Endothelial cell of umbilical vein (primary cell): ENCODE data around the gene DDIT4. TPM values are rescaled to one million over a fixed set of nuclear protein-coding genes. Genes with fewer than 3 reads are reported as not detected.

Source experiments
- BruUV-seq: library from RNA; stranded (reverse); fragments of 400-500 nt; replicated peaks from 2 replicates; lab custom pipeline; 2021; lab: Mats Ljungman, UMichigan
- CTCF ChIA-PET: fragments of 300-600, 350-600 bp; sonication (Branson Sonifier 250); formaldehyde crosslinking; loops from one replicate; lab custom pipeline; 2021; ENCODE audit warnings: antibody characterized with exemption, inconsistent platforms; lab: Charles Lee
- POLR2A ChIA-PET: fragments of 300-600, 350-600 bp; sonication (Branson Sonifier 250); formaldehyde crosslinking; loops from one replicate; lab custom pipeline; 2021; ENCODE audit warnings: antibody characterized with exemption, inconsistent platforms; lab: Charles Lee
- DNase-seq: peaks from one replicate; pipeline ENCODE4 v3.0.0-alpha.2; 2011; ENCODE audit warnings: low read depth, low spot score
- FAIRE-seq: peaks from 2 replicates; lab custom pipeline; 2011; peaks lifted over from hg19 to GRCh38; lab: Jason Lieb, UNC
- H2AFZ ChIP-seq: 2 replicates; pipeline ENCODE4 v1.6.0; 2012; ENCODE audit warnings: low read depth, low read length, control low read depth, inconsistent platforms
- H3K27ac ChIP-seq: 2 replicates; pipeline ENCODE4 v1.5.1; 2011; ENCODE audit warnings: low read depth, mild to moderate bottlenecking, control low read depth, low read length, moderate library complexity; ENCODE audit not compliant: insufficient read depth
- H3K27me3 ChIP-seq, 2 experiments: 2 replicates each; pipeline versions ENCODE4 v1.6.0 to v1.6.1; 2011; ENCODE audit warnings: low read length in 2 of 2, mixed read lengths in 1 of 2; ENCODE audit not compliant: control insufficient read depth in 2 of 2, insufficient read depth in 2 of 2
- H3K36me3 ChIP-seq, 2 experiments: 2 replicates in 1 of 2; 3 replicates in 1 of 2; pipeline ENCODE4 v1.5.1; 2011; ENCODE audit warnings: low read length in 2 of 2, mild to moderate bottlenecking in 1 of 2, moderate library complexity in 1 of 2; ENCODE audit not compliant: control insufficient read depth in 2 of 2, insufficient read depth in 2 of 2; ENCODE audit errors: extremely low read depth in 1 of 2
- H3K4me1 ChIP-seq: 3 replicates; pipeline ENCODE4 v1.5.1; 2011; ENCODE audit warnings: mild to moderate bottlenecking, low read length; ENCODE audit not compliant: control insufficient read depth, insufficient read depth; ENCODE audit errors: extremely low read depth
- H3K4me2 ChIP-seq: 2 replicates; pipeline ENCODE4 v1.6.1; 2011; ENCODE audit warnings: low read length, control low read depth, mixed read lengths; ENCODE audit not compliant: insufficient read depth
- H3K4me3 ChIP-seq, 3 experiments: fragments of 200-600 bp in 1 of 3; sonication (generic), shearing (Covaris generic) in 1 of 3; replicated peaks in 1 of 3; 2 replicates each; pipeline ENCODE4 v1.5.1; 2011 to 2016; ENCODE audit warnings: control low read depth in 3 of 3, low read length in 3 of 3, mild to moderate bottlenecking in 2 of 3, inconsistent platforms in 1 of 3, low read depth in 1 of 3, moderate library complexity in 1 of 3; ENCODE audit not compliant: insufficient read depth in 1 of 3
- H3K79me2 ChIP-seq: 2 replicates; pipeline ENCODE4 v1.6.0; 2012; ENCODE audit warnings: low read length, inconsistent platforms; ENCODE audit not compliant: control insufficient read depth, insufficient read depth
- H3K9ac ChIP-seq: replicated peaks from 2 replicates; pipeline ENCODE3; 2011; ENCODE audit warnings: low read length, control low read depth; ENCODE audit not compliant: insufficient read depth; ENCODE audit errors: extremely low read depth
- H3K9me1 ChIP-seq: replicated peaks from 3 replicates; pipeline ENCODE4 v1.6.0; 2011; ENCODE audit warnings: mild to moderate bottlenecking, low read length; ENCODE audit not compliant: control insufficient read depth, insufficient read depth; ENCODE audit errors: extremely low read depth
- H3K9me3 ChIP-seq: replicated peaks from 2 replicates; pipeline ENCODE4 v1.5.1; 2012; ENCODE audit warnings: low read length, inconsistent platforms; ENCODE audit not compliant: control insufficient read depth, insufficient read depth
- H4K20me1 ChIP-seq: replicated peaks from 2 replicates; pipeline ENCODE3; 2011; ENCODE audit warnings: mild to moderate bottlenecking, low read length; ENCODE audit not compliant: control insufficient read depth, insufficient read depth; ENCODE audit errors: extremely low read depth
- EZH2 ChIP-seq: IDR thresholded peaks from 2 replicates; pipeline ENCODE4 v1.6.1; 2012; ENCODE audit warnings: borderline replicate concordance, low read depth, mild to moderate bottlenecking, moderate library complexity, low read length, inconsistent platforms; ENCODE audit not compliant: severe bottlenecking
- FOS ChIP-seq: IDR thresholded peaks from 2 replicates; pipeline ENCODE4 v1.6.1; 2011; ENCODE audit warnings: mild to moderate bottlenecking, low read length, moderate library complexity, borderline replicate concordance; ENCODE audit not compliant: insufficient read depth
- GATA2 ChIP-seq: IDR thresholded peaks from 2 replicates; pipeline ENCODE4 v1.7.0; 2011; ENCODE audit warnings: low read depth, mild to moderate bottlenecking, moderate library complexity, mixed read lengths, low read length; ENCODE audit not compliant: insufficient read length, insufficient read depth
- JUN ChIP-seq: IDR thresholded peaks from 2 replicates; pipeline ENCODE4 v1.6.1; 2011; ENCODE audit warnings: borderline replicate concordance, low read depth; ENCODE audit not compliant: insufficient read length, insufficient read depth
- MAX ChIP-seq: IDR thresholded peaks from 2 replicates; pipeline ENCODE4 v1.6.1; 2011; ENCODE audit not compliant: insufficient read depth, insufficient read length
- MYC ChIP-seq: IDR thresholded peaks from one replicate; pipeline ENCODE4 v1.6.1; 2011; ENCODE audit warnings: mild to moderate bottlenecking, low read depth, low read length
- POLR2A ChIP-seq: IDR thresholded peaks from 2 replicates; pipeline ENCODE4 v1.6.1; 2012; ENCODE audit warnings: low read depth, mild to moderate bottlenecking, control low read depth, low read length
- POLR2AphosphoS5 ChIP-seq: IDR thresholded peaks from 2 replicates; pipeline ENCODE4 v1.6.1; 2012; ENCODE audit warnings: low read depth, mild to moderate bottlenecking, control low read depth, low read length, moderate library complexity; ENCODE audit not compliant: insufficient read depth
- dilution Hi-C: fragments of 300-500 bp; cut with MboI; formaldehyde crosslinking; loops from one replicate; pipeline ENCODE4 v1.15.0; 2019; ENCODE audit warnings: low sequenced_read_pairs; ENCODE audit not compliant: extremely low pct_ligation_motif_present
- intact Hi-C: fragments of 100-400 bp; cut with micrococcal nuclease; formaldehyde crosslinking; loops from one replicate; pipeline ENCODE4 v1.10.0; 2022
- polyA plus RNA-seq, 4 experiments: library from polyadenylated mRNA; depleted of rRNA in 3 of 4; stranded (reverse) in 3 of 4; unstranded in 1 of 4; fragments of >200 nt; gene quantifications; 2 replicates each; pipeline versions ENCODE4 v1.2.1 to v1.2.3, GENCODE V29; 2011 to 2012; ENCODE audit warnings: missing spikeins in 1 of 4
- total RNA-seq: library from RNA; stranded (reverse); gene quantifications from 2 replicates; pipeline ENCODE4 v1.2.3, GENCODE V29; 2021
- TF ChIP-seq, protein P1 (sequence below), 2 donors: IDR thresholded peaks; 1 replicate in 1 of 2; 2 replicates in 1 of 2; pipeline ENCODE4 v1.5.1; 2011; ENCODE audit warnings: low read length in 2 of 2, mild to moderate bottlenecking in 2 of 2, moderate library complexity in 2 of 2, control low read depth in 1 of 2, inconsistent platforms in 1 of 2, low read depth in 1 of 2; ENCODE audit not compliant: insufficient read depth in 1 of 2; ENCODE audit errors: extremely low read depth in 1 of 2

The DDIT4 gene
- total and polyA plus RNA-seq, 2 donors (not counting 3 experiments of a cell fraction or from before 2014, with no cell fraction given) = 60.4 to 65.3 TPM

GRCh38 chr10:72261784-72262404, 11.8 kb upstream of the DDIT4 start:
- Histone ChIP-seq H3K9me3 (no peaks in the 10 kb centered on the region), H3K4me1 (peaks cover 17% of the 10 kb centered on the region), H3K27me3 (no peaks in the 10 kb centered on the region), H3K9me1 (no peaks in the 10 kb centered on the region), H3K27ac (no peak overlapping the region), H2AFZ (no peak overlapping the region), H3K79me2 (no peaks in the 10 kb centered on the region), H3K4me3 (no peak overlapping the region), H3K36me3 (no peaks in the 10 kb centered on the region), H4K20me1 (no peaks in the 10 kb centered on the region), H3K9ac (no peak overlapping the region), H3K4me2 (peak overlapping the region; percentile 76)
- dilution Hi-C loops (no loop called here), intact Hi-C loops (no loop called here)
- ChIA-PET POLR2A (interaction anchor here (0.7 kb wide), 1 partner anchor 59 kb away, joined by 9 read pairs; no protein-coding TSS in a partner anchor), CTCF (interaction anchor here (0.6 to 2.4 kb wide), 4 partner anchors 9 to 135 kb away, joined by 3 to 11 read pairs (median 6); no protein-coding TSS in a partner anchor)
- no TSS peak for BruUV-seq
- TF ChIP-seq POLR2AphosphoS5 (no peak), MYC (no peak), EZH2 (no peak), FOS (no peak), POLR2A (no peak), MAX (no peak), GATA2 (no peak), JUN (no peak)
- TF ChIP-seq, protein P1, sequence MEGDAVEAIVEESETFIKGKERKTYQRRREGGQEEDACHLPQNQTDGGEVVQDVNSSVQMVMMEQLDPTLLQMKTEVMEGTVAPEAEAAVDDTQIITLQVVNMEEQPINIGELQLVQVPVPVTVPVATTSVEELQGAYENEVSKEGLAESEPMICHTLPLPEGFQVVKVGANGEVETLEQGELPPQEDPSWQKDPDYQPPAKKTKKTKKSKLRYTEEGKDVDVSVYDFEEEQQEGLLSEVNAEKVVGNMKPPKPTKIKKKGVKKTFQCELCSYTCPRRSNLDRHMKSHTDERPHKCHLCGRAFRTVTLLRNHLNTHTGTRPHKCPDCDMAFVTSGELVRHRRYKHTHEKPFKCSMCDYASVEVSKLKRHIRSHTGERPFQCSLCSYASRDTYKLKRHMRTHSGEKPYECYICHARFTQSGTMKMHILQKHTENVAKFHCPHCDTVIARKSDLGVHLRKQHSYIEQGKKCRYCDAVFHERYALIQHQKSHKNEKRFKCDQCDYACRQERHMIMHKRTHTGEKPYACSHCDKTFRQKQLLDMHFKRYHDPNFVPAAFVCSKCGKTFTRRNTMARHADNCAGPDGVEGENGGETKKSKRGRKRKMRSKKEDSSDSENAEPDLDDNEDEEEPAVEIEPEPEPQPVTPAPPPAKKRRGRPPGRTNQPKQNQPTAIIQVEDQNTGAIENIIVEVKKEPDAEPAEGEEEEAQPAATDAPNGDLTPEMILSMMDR (IDR thresholded peaks at IDR 0.05; ENCODE audit: extremely low read depth in 1 of 2, insufficient read depth in 1 of 2, low read depth in 1 of 2, low read length in 2 of 2) = no peak
- no peak for FAIRE-seq
- no peak for DNase-seq
